Activated B cell treated with CpG ODN at 0.5 μM for 24 hours (primary cell): ENCODE results near the gene HCFC1. TPM values are rescaled to one million over a fixed set of nuclear protein-coding genes. Genes with fewer than 3 reads are reported as not detected.

Experiments
- ATAC-seq: fragments of 200-7000 bp; cut with Tn5 transposase; one replicate; pipeline ENCODE4 v1.10.0; 2021; ENCODE audit warnings: low read depth, mild to moderate bottlenecking, moderate library complexity
- CTCF ChIA-PET: fragments of 350-600 bp; sonication (Branson Sonifier 250); formaldehyde crosslinking; loops from one replicate; lab custom pipeline; 2021; ENCODE audit warnings: antibody characterized with exemption; lab: Charles Lee
- POLR2A ChIA-PET: fragments of 350-600 bp; sonication (Branson Sonifier 250); formaldehyde crosslinking; loops from one replicate; lab custom pipeline; 2021; ENCODE audit warnings: antibody characterized with exemption; lab: Charles Lee
- DNase-seq: peaks from one replicate; pipeline ENCODE4 v3.0.0; 2022
- H3K27ac Mint-ChIP-seq: one replicate; pipeline ENCODE4 v1.8.0; 2020; ENCODE audit warnings: mixed read lengths
- H3K27me3 Mint-ChIP-seq: one replicate; pipeline ENCODE4 v1.8.0; 2021; ENCODE audit warnings: mixed read lengths
- H3K36me3 Mint-ChIP-seq: one replicate; pipeline ENCODE4 v1.8.0; 2021; ENCODE audit warnings: low read depth, mixed read lengths
- H3K4me1 Mint-ChIP-seq: one replicate; pipeline ENCODE4 v1.8.0; 2021; ENCODE audit warnings: mixed read lengths
- H3K4me3 Mint-ChIP-seq: one replicate; pipeline ENCODE4 v1.8.0; 2020; ENCODE audit warnings: mild to moderate bottlenecking, mixed read lengths
- H3K9me3 Mint-ChIP-seq: one replicate; pipeline ENCODE4 v1.8.0; 2020; ENCODE audit warnings: mixed read lengths
- CTCF ChIP-seq: fragments of 200-600 bp; IDR thresholded peaks from one replicate; pipeline ENCODE4 v1.8.0; 2022; ENCODE audit warnings: antibody characterized with exemption, mild to moderate bottlenecking
- intact Hi-C: fragments of 100-400 bp; cut with micrococcal nuclease; formaldehyde crosslinking; loops from one replicate; pipeline ENCODE4 v1.15.1; 2024
- total RNA-seq: library from RNA; stranded (reverse); gene quantifications from 2 replicates; pipeline ENCODE4 v1.2.3, GENCODE V29; 2022

Gene HCFC1
- total RNA-seq = 72.5 and 79.4 TPM in 2 replicates

GRCh38 chrX:153971450-153972367 is at the start of gene HCFC1:
Gene HCFC1 (minus strand): TSS chrX:153971818. CDS start chrX:153970840, 978 bp downstream.
- peak; percentile 81 for DNase-seq
- no peaks in the 10 kb centered on the region for H3K27me3 Mint-ChIP-seq
- no peaks in the 10 kb centered on the region for H3K9me3 Mint-ChIP-seq
- peak within 1 kb of the TSS; percentile 100 for H3K27ac Mint-ChIP-seq
- H3K36me3 Mint-ChIP-seq = peaks cover 17% of the 10 kb centered on the region
- intact Hi-C loops = loop anchor here (1.0 to 2.0 kb wide), 7 partner anchors 37 to 408 kb away; partner anchors contain the start of genes EMD, IDH3G, MECP2 and SSR4
- ChIA-PET POLR2A (interaction anchor here (0.7 to 8.1 kb wide), 24 partner anchors 9 to 745 kb away, joined by 3 to 114 read pairs (median 4); partner anchors contain the start of genes ARHGAP4, EMD, IDH3G and IRAK1), CTCF (interaction anchor here (1.5 to 1.9 kb wide), 2 partner anchors 25 to 42 kb away, joined by 5 to 6 read pairs; no protein-coding TSS in a partner anchor)
- ATAC-seq = peak; percentile 48
- peaks cover 44% of the 10 kb centered on the region for H3K4me1 Mint-ChIP-seq
- peak within 1 kb of the TSS; percentile 100 for H3K4me3 Mint-ChIP-seq
- TF ChIP-seq CTCF = no peak

GRCh38 chrX:154021131-154021611 is 49.6 kb upstream of the HCFC1 start:
- CTCF ChIA-PET = no interaction called here
- H3K4me3 Mint-ChIP-seq = no peak overlapping the region
- DNase-seq = no peak
- intact Hi-C loops = loop anchor here (2.0 kb wide), 3 partner anchors 20 to 76 kb away; partner anchors contain the start of gene MECP2
- no peaks in the 10 kb centered on the region for H3K9me3 Mint-ChIP-seq
- peaks cover 19% of the 10 kb centered on the region for H3K4me1 Mint-ChIP-seq
- H3K36me3 Mint-ChIP-seq = peaks cover 14% of the 10 kb centered on the region
- POLR2A ChIA-PET = interaction anchor here (0.9 to 3.9 kb wide), 5 partner anchors 11 to 52 kb away, joined by 3 to 36 read pairs (median 16); partner anchors contain the start of genes HCFC1 and TMEM187
- H3K27ac Mint-ChIP-seq = no peak overlapping the region
- H3K27me3 Mint-ChIP-seq = no peaks in the 10 kb centered on the region
- TF ChIP-seq CTCF = no peak
- ATAC-seq = no peak

GRCh38 chrX:154020536-154021115 is 49.0 kb upstream of the HCFC1 start:
- POLR2A ChIA-PET = interaction anchor here (0.7 to 3.9 kb wide), 8 partner anchors 10 to 92 kb away, joined by 3 to 36 read pairs (median 4); partner anchors contain the start of genes HCFC1 and TMEM187
- H3K36me3 Mint-ChIP-seq = peaks cover 19% of the 10 kb centered on the region
- peaks cover 24% of the 10 kb centered on the region for H3K4me1 Mint-ChIP-seq
- intact Hi-C loops = loop anchor here (1.0 to 2.0 kb wide), 4 partner anchors 20 to 76 kb away; partner anchors contain the start of genes HCFC1 and MECP2
- DNase-seq = no peak
- H3K4me3 Mint-ChIP-seq = peak overlapping the region; percentile 86
- CTCF ChIA-PET = interaction anchor here (0.6 kb wide), 1 partner anchor 71 kb away, joined by 3 read pairs; no protein-coding TSS in a partner anchor
- peak overlapping the region; percentile 87 for H3K27ac Mint-ChIP-seq
- TF ChIP-seq CTCF = no peak
- H3K27me3 Mint-ChIP-seq = no peaks in the 10 kb centered on the region
- no peak for ATAC-seq
- no peaks in the 10 kb centered on the region for H3K9me3 Mint-ChIP-seq

GRCh38 chrX:154019633-154020528 is 48.3 kb upstream of the HCFC1 start, which contains the start of gene IRAK1:
Gene IRAK1 (minus strand): TSS chrX:154019902. CDS start chrX:154019812, 90 bp downstream.
- H3K9me3 Mint-ChIP-seq = no peaks in the 10 kb centered on the region
- peak within 1 kb of the TSS; percentile 87 for H3K27ac Mint-ChIP-seq
- peaks cover 24% of the 10 kb centered on the region for H3K36me3 Mint-ChIP-seq
- intact Hi-C loops = loop anchor here (1.0 to 2.0 kb wide), 6 partner anchors 12 to 77 kb away; partner anchors contain the start of genes HCFC1 and MECP2
- H3K4me1 Mint-ChIP-seq = peaks cover 25% of the 10 kb centered on the region
- H3K27me3 Mint-ChIP-seq = no peaks in the 10 kb centered on the region
- CTCF ChIA-PET = interaction anchor here (0.6 kb wide), 1 partner anchor 72 kb away, joined by 3 read pairs; no protein-coding TSS in a partner anchor
- POLR2A ChIA-PET = interaction anchor here (0.6 to 3.9 kb wide), 11 partner anchors 10 to 92 kb away, joined by 3 to 36 read pairs (median 4); partner anchors contain the start of genes HCFC1 and TMEM187
- no peak for TF ChIP-seq CTCF
- ATAC-seq (peak; percentile 78), DNase-seq (peak; percentile 68)
- peak within 1 kb of the TSS; percentile 86 for H3K4me3 Mint-ChIP-seq
